ENCODE measurements around the gene AAK1.

The AAK1 gene

DNA sequence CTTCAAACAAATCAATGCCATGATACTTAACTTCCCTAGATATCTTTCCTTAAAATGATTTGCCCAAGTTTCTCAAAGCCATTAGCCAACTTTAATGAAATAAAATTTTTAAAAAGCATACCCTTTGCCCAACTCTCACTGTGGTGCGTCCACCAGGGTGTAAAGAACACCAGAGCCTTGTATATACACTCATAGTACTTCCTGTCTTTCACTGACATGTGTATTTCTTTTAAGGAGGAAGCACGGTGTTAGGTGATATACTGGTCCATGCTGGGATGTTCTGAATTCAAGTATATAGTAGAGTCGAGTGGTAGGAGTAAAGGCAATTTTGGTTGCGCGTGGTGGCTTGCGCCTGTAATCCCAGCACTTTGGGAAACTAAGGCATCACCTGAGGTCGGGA is 22.7 kb downstream of the AAK1 start:
- DNase-seq (ENCODE audit: low read depth) = no peak
- H3K4me3 ChIP-seq (ENCODE audit: low read depth, low read length) = no peak overlapping the region
- TF ChIP-seq, protein P1, sequence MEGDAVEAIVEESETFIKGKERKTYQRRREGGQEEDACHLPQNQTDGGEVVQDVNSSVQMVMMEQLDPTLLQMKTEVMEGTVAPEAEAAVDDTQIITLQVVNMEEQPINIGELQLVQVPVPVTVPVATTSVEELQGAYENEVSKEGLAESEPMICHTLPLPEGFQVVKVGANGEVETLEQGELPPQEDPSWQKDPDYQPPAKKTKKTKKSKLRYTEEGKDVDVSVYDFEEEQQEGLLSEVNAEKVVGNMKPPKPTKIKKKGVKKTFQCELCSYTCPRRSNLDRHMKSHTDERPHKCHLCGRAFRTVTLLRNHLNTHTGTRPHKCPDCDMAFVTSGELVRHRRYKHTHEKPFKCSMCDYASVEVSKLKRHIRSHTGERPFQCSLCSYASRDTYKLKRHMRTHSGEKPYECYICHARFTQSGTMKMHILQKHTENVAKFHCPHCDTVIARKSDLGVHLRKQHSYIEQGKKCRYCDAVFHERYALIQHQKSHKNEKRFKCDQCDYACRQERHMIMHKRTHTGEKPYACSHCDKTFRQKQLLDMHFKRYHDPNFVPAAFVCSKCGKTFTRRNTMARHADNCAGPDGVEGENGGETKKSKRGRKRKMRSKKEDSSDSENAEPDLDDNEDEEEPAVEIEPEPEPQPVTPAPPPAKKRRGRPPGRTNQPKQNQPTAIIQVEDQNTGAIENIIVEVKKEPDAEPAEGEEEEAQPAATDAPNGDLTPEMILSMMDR (conservative IDR thresholded peaks at IDR 0.05; ENCODE audit: low read depth, low read length) = no peak

GRCh38 chr2:69619725-69620124 is 23.8 kb downstream of the AAK1 start:
- H3K4me3 ChIP-seq (ENCODE audit: low read depth, low read length) = no peak overlapping the region
- no peak for DNase-seq (ENCODE audit: low read depth)
- TF ChIP-seq, protein P1 (conservative IDR thresholded peaks at IDR 0.05; ENCODE audit: low read depth, low read length) = no peak

DNA sequence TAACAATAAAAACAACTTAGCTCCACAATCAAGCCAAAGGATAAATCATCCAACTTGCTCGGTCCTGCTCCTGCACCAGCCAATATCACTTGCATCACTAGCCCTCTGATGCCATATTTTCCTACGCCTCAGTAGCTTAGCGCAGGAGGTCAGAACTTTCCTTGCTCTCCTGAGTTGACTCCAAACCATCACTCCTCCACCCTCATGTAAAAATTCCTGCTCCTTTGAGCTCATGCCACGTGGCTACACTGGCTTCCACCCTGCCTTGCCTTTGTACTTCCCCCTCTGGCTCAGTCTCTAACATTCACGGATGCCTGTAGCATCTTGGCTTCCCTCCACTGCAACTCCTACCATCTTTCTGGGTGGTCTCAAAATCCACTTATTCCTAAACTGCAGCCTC is 25.2 kb downstream of the AAK1 start:
- H3K4me3 ChIP-seq (ENCODE audit: low read depth, low read length) = no peak overlapping the region
- TF ChIP-seq, protein P1 (conservative IDR thresholded peaks at IDR 0.05; ENCODE audit: low read depth, low read length) = no peak
- no peak for DNase-seq (ENCODE audit: low read depth)

DNA sequence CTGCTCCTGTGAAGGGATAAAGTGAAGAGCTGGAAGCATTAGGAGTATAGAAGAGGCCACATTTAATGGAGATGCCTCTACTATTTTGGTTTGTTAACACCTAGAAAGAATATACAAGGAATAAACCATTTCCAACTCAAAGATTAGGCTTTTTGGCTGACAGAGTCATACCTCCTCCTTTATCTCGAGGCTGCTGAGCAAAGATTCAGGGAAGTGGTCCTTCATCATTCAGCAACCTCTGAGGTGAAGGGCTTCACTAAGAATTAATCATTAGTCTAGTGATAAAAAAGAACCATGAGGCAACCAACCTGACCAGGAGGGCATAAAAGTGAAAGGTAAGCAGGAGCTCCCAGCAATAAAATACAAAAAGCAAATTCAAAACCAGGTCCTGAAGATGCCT is 25.8 kb downstream of the AAK1 start:
- no peak overlapping the region for H3K4me3 ChIP-seq (ENCODE audit: low read depth, low read length)
- TF ChIP-seq, protein P1 (conservative IDR thresholded peaks at IDR 0.05; ENCODE audit: low read depth, low read length) = no peak
- no peak for DNase-seq (ENCODE audit: low read depth)

GRCh38 chr2:69616755-69617154 is 26.8 kb downstream of the AAK1 start:
- H3K4me3 ChIP-seq (ENCODE audit: low read depth, low read length) = no peak overlapping the region
- DNase-seq (ENCODE audit: low read depth) = no peak
- TF ChIP-seq, protein P1 (conservative IDR thresholded peaks at IDR 0.05; ENCODE audit: low read depth, low read length) = no peak

- DNase-seq (ENCODE audit: low read depth) = no peak
- H3K4me3 ChIP-seq (ENCODE audit: low read depth, low read length) = no peak overlapping the region
- TF ChIP-seq, protein P1 (conservative IDR thresholded peaks at IDR 0.05; ENCODE audit: low read depth, low read length) = no peak
Observed at GRCh38 chr2:69615969-69616368, 27.6 kb downstream of the AAK1 start.

- no peak overlapping the region for H3K4me3 ChIP-seq (ENCODE audit: low read depth, low read length)
- no peak for DNase-seq (ENCODE audit: low read depth)
- TF ChIP-seq, protein P1 (conservative IDR thresholded peaks at IDR 0.05; ENCODE audit: low read depth, low read length) = no peak
Observed at GRCh38 chr2:69615078-69615625, 28.4 kb downstream of the AAK1 start.

Measured in choroid plexus epithelial cell (primary cell).